Skeletal muscle satellite cell (primary cell): ENCODE results near the gene THOC2. TPM values are rescaled to one million over a fixed set of nuclear protein-coding genes. Genes with fewer than 3 reads are reported as not detected.
"Not testable (repeated sequence)": the region's sequence is repeated elsewhere in the genome, so short reads cannot be mapped to it uniquely, and the experiment has no call there.

Experiments used
- H3K27me3 ChIP-seq: 2 replicates; pipeline ENCODE4 v1.7.0; 2013; ENCODE audit warnings: low read length; ENCODE audit not compliant: control insufficient read depth, insufficient read depth
- H3K36me3 ChIP-seq: 2 replicates; pipeline ENCODE4 v1.7.0; 2013; ENCODE audit warnings: mild to moderate bottlenecking, control low read depth, low read length; ENCODE audit not compliant: insufficient read depth
- H3K4me1 ChIP-seq: 2 replicates; pipeline ENCODE4 v1.7.0; 2013; ENCODE audit warnings: low read length; ENCODE audit not compliant: control insufficient read depth, insufficient read depth
- H3K4me2 ChIP-seq: 2 replicates; pipeline ENCODE4 v1.7.0; 2013; ENCODE audit warnings: mild to moderate bottlenecking, low read length
- H3K4me3 ChIP-seq: 2 replicates; pipeline ENCODE4 v1.7.0; 2013; ENCODE audit warnings: low read length
- H3K9ac ChIP-seq: 2 replicates; pipeline ENCODE4 v1.7.0; 2013; ENCODE audit warnings: mild to moderate bottlenecking, low read depth, low read length, moderate library complexity
- H3K9me3 ChIP-seq: replicated peaks from 2 replicates; pipeline ENCODE4 v1.7.0; 2013; ENCODE audit warnings: mild to moderate bottlenecking, control low read depth, low read length
- total RNA-seq: library from RNA; depleted of rRNA; stranded (reverse); fragments of >200 nt; gene quantifications from 2 replicates; pipeline ENCODE4 v1.2.3, GENCODE V29; 2012; rRNA removed

THOC2 gene, protein sequence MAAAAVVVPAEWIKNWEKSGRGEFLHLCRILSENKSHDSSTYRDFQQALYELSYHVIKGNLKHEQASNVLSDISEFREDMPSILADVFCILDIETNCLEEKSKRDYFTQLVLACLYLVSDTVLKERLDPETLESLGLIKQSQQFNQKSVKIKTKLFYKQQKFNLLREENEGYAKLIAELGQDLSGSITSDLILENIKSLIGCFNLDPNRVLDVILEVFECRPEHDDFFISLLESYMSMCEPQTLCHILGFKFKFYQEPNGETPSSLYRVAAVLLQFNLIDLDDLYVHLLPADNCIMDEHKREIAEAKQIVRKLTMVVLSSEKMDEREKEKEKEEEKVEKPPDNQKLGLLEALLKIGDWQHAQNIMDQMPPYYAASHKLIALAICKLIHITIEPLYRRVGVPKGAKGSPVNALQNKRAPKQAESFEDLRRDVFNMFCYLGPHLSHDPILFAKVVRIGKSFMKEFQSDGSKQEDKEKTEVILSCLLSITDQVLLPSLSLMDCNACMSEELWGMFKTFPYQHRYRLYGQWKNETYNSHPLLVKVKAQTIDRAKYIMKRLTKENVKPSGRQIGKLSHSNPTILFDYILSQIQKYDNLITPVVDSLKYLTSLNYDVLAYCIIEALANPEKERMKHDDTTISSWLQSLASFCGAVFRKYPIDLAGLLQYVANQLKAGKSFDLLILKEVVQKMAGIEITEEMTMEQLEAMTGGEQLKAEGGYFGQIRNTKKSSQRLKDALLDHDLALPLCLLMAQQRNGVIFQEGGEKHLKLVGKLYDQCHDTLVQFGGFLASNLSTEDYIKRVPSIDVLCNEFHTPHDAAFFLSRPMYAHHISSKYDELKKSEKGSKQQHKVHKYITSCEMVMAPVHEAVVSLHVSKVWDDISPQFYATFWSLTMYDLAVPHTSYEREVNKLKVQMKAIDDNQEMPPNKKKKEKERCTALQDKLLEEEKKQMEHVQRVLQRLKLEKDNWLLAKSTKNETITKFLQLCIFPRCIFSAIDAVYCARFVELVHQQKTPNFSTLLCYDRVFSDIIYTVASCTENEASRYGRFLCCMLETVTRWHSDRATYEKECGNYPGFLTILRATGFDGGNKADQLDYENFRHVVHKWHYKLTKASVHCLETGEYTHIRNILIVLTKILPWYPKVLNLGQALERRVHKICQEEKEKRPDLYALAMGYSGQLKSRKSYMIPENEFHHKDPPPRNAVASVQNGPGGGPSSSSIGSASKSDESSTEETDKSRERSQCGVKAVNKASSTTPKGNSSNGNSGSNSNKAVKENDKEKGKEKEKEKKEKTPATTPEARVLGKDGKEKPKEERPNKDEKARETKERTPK (N-terminal part only)
- 44.1 and 62.1 TPM in 2 replicates for total RNA-seq

DNA sequence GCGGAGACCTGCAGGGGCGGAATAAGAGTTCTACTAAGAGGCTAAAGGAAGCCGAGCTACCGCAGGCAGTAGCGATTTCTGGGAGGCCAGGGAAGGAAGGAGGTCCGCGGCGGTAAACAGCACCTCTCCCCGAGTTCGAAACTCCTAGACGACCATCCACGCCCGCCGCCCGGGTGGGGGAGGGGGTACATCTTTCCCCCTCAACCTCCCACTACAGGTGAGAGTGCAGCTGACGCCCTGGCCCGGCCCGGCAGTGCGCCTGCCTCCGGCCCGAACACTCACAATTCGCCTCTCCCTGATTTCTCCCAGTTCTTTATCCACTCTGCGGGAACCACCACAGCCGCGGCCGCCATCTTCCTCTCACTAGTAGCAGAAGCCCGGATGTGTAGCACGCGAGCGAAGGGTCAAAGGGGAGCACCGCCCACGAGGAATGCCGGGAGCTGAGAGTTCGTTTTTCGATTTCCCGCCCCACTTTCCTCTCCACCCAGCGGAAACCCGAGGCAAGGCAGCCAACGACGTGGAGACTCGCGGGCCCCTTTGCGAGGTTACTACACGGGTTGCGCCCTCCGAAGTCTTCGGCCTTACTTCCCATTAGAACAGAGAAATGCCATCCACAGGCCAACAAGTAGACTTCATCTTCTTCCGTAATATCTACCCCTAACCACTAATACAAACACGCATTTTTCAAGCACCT lies at the start of gene THOC2:
Gene THOC2, minus strand, starts transcription at position 383 of the 694 bp plus-strand sequence. Its CDS starts 30 bp downstream, at position 353.
- no peaks in the 10 kb centered on the region for H3K27me3 ChIP-seq
- no peaks in the 10 kb centered on the region for H3K9me3 ChIP-seq
- peak within 1 kb of the TSS; percentile 75 for H3K4me2 ChIP-seq
- H3K4me1 ChIP-seq, result peaks cover 4% of the 10 kb centered on the region
- no peaks in the 10 kb centered on the region for H3K36me3 ChIP-seq
- peak within 1 kb of the TSS; percentile 97 for H3K9ac ChIP-seq
- peak within 1 kb of the TSS; percentile 97 for H3K4me3 ChIP-seq

DNA sequence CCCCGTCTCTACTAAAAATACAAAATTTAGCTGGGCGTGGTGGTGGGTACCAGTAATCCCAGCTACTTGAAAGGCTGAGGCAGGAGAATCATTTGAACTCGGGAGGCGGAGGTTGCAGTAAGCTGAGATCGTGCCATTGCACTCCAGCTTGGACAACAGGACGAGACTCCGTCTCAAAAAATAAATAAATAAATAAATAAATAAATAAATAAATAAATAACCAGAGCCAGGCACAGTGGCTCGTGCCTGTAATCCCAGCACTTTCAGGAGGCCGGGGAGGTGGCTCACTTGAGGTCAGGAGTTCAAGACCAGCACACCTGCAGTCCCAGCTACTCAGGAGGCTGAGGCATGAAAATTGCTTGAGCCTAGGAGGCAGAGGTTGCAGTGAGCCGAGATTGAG lies 48.9 kb upstream of the THOC2 start:
- H3K4me1 ChIP-seq, H3K36me3 ChIP-seq, H3K4me3 ChIP-seq, H3K4me2 ChIP-seq, H3K27me3 ChIP-seq, H3K9me3 ChIP-seq, H3K9ac ChIP-seq: not testable (repeated sequence)

DNA sequence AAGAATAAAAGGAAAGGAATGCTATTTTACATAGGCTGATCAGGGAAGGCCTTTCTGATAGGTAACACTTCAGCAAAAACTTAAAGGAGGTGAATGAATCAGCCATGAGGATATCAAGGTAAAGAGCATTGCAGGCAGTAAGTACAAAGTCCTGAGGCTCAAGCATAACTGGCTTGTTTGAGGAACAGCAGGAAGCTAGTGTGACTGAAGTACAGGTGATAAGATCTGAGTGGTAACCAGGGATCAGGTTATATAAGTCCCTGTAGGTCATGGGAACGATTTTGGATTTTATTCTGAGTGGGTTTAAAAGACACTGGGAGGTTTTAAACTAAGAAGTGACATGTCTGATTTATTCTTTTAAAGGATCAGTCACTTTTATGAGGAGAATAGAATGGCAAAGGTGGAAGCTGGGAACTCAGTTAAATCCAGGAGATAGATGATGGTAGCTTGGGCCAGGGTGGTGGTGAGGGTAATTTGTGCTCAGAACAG lies 47.1 kb upstream of the THOC2 start:
- Histone ChIP-seq H3K36me3 (no peaks in the 10 kb centered on the region), H3K4me3 (no peak overlapping the region), H3K9ac (no peak overlapping the region), H3K4me2 (no peak overlapping the region), H3K27me3 (no peaks in the 10 kb centered on the region), H3K4me1 (peaks cover 2% of the 10 kb centered on the region), H3K9me3 (no peaks in the 10 kb centered on the region)

DNA sequence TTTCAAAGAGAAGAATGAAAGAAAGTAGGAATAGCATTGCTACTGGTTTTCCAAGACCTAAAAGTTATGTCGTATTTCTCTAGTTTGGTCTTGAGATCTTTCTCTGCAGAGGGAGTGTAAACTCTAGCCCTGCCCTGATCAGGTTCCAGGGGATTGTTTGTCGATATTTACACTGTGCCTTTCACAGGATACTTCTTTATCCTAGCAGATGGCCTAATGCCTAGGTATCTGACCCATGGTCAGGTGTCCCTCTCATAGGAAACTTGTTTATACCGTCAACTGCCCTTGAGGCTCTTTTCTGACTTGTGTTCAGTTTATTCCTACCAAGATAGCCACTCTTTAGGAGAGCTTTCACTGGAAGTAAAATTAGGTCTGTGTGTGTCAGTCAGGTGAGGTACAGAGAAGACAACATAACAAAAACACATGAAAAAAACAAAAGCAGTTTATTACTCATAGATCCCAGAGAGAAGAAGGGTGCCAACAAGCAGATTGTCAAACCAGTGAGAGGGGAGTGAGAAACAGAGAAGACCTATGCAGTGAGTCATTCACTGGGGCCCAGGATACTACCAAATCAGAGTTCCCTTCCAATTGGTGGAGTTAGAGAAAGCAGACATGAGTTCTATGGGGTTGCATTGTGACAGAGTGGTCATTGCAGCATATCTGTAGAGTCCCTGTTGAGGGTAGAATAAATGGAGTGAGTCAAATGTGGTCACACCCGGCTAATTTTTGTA lies 40.6 kb upstream of the THOC2 start:
- H3K36me3 ChIP-seq, result no peaks in the 10 kb centered on the region
- no peak overlapping the region for H3K4me3 ChIP-seq
- no peaks in the 10 kb centered on the region for H3K27me3 ChIP-seq
- H3K9me3 ChIP-seq, result no peaks in the 10 kb centered on the region
- H3K4me2 ChIP-seq, result no peak overlapping the region
- no peak overlapping the region for H3K9ac ChIP-seq
- no peaks in the 10 kb centered on the region for H3K4me1 ChIP-seq

DNA sequence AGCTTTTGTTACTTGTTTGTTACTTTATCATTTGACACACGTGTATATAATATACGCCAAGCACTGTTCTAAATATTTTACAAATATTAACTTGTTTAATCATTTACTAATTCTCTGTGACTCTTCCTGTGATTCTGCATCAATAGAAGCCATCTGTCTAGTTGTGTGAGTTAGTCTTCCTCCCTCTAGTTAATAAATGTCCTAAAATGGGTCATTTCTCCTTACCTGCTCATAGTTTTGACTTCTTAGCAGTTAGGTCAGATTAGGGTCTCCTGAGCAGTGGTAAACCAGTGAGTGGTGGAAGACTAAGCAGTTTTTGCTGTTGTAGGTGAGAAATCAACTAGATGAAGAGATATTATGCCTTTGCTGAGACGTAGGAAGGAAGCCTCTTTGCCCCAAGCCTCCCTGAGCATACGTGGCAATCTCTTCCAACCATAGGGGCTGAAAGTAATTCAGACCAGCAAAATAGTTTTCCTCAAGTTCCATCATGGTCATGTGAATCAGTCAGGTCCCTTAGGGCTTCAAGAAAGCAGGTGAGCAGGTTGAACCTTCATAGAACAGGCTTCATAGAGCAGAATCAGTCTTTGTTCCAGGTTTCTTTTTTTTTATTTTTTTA lies 38.7 kb upstream of the THOC2 start:
- no peak overlapping the region for H3K4me3 ChIP-seq
- H3K27me3 ChIP-seq, result no peaks in the 10 kb centered on the region
- H3K4me1 ChIP-seq, result no peaks in the 10 kb centered on the region
- no peak overlapping the region for H3K4me2 ChIP-seq
- no peaks in the 10 kb centered on the region for H3K36me3 ChIP-seq
- H3K9me3 ChIP-seq, result no peaks in the 10 kb centered on the region
- H3K9ac ChIP-seq, result no peak overlapping the region

DNA sequence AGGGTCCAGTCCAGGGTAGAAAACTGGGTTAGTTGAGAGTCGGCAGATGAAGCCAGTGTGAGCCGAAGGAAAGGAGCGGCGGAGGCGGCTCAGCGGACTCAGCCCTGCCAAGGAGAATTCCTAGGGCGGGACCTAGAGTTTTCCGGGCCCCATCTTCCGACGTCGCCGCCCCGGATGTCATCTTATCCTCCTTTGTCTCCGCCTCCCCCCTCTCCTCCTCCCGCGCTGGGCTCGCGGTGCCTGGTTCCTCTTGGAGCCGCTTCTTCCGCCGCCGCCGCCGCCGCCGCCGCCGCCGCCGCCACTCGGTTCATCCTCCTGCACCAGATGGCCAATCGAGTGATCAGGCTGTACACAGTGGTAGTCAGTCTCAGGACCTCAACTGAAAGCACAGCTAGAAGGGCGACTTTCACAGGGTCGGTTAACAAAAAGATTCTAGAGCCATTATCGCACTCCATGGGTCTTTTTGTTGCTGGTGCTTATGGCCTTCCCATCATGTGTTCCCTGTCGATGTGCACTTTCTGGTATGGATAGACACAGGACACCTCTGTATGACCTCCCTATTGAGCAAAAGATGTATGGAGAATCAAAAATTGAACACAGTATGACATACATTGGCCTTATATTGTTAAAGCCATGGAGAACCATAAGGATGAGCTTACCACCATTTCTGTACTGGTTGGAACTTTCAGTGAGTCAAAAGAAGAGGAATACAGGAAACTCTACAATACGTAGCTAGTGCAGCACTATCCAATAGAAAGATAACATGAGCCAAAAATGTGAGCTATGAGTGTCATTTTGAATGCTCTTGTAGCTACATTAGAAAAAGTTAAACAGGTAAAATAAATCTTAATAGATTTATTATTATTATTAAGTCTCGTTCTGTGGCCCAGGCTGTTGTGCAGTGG lies 32.4 kb upstream of the THOC2 start:
- H3K4me1 ChIP-seq, result no peaks in the 10 kb centered on the region
- peak overlapping the region; percentile 67 for H3K4me3 ChIP-seq
- H3K4me2 ChIP-seq, result peak overlapping the region; percentile 84
- H3K9me3 ChIP-seq, result no peaks in the 10 kb centered on the region
- H3K27me3 ChIP-seq, result no peaks in the 10 kb centered on the region
- no peaks in the 10 kb centered on the region for H3K36me3 ChIP-seq
- peak overlapping the region; percentile 63 for H3K9ac ChIP-seq

DNA sequence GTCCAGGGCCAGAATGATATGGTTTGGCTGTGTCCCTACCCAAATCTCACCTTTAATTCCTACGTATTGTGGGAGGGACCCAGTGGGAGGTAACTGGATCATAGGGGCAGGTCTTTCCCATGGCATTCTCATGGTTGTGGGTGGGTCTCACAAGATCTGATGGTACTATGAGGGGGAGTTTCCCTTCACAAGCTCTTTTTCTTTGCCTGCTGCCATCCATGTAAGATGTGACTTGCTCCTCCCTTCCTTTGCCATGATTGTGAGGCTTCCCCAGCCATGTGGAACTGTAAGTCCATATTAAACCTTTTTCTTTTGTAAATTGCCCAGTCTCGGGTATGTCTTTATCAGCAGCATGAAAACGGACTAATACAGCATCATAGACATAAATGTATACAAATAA lies 27.0 kb upstream of the THOC2 start:
- not testable (repeated sequence) for H3K9ac ChIP-seq, H3K4me1 ChIP-seq, H3K36me3 ChIP-seq

DNA sequence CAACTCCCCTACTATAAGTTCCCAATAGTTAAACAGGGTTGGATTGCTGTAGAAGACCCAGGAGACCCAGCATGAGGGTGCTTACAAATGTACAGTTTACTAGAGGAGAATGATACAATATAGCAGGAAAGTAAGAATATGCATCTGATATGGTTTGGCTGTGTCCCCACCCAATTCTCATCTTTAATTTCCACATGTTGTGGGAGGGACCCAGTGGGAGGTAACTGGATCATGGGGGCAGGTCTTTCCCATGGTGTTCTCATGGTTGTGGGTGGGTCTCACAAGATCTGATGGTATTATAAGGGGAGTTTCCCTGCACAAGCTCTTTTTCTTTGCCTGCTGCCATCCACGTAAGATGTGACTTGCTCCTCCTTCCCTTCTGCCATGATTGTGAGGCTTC lies 24.9 kb upstream of the THOC2 start:
- H3K9me3 ChIP-seq, H3K9ac ChIP-seq, H3K4me2 ChIP-seq, H3K4me3 ChIP-seq, H3K36me3 ChIP-seq, H3K4me1 ChIP-seq, H3K27me3 ChIP-seq: not testable (repeated sequence)

More for the DNA sequence above, 27.0 kb upstream of the THOC2 start:
- H3K4me2 ChIP-seq, H3K9me3 ChIP-seq, H3K4me3 ChIP-seq, H3K27me3 ChIP-seq: not testable (repeated sequence)

DNA sequence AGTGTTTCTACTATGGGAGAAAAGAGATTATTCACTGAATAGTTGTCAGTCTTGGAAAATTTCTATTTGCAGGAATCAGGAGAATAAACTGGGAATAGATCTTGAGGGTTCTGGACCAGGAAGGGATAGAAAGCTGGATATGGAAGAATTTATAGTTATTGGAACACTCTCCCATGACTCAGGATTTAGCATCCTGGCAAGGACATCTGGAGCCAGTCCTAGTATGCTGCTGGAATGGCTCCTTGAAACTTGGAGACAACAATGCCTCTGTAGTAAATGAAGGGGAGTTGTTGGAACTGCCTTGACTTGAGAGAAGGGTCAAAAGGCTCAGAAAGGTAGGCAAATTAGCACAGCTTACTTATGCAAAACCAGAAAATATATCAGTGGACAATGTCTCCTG lies 23.5 kb upstream of the THOC2 start:
- no peak overlapping the region for H3K9ac ChIP-seq
- H3K4me2 ChIP-seq, result no peak overlapping the region
- no peak overlapping the region for H3K4me3 ChIP-seq
- H3K9me3 ChIP-seq, result no peaks in the 10 kb centered on the region
- H3K4me1 ChIP-seq, result no peaks in the 10 kb centered on the region
- H3K27me3 ChIP-seq, result no peaks in the 10 kb centered on the region
- no peaks in the 10 kb centered on the region for H3K36me3 ChIP-seq
